PC-9 (cell line): ENCODE data around the gene OSMR.

Experiments used
- EZH2 ChIP-seq: fragments of 200-600 bp; sonication (generic); IDR thresholded peaks from 2 replicates; pipeline ENCODE4 v1.8.0; 2017; ENCODE audit warnings: antibody characterized with exemption, low read depth
- TF ChIP-seq, protein P1 (sequence below): fragments of 200-600 bp; sonication (generic); conservative IDR thresholded peaks from 2 replicates; pipeline ENCODE4 v1.6.1; 2017; ENCODE audit warnings: mixed run types, antibody characterized with exemption, mild to moderate bottlenecking, moderate library complexity

- TF ChIP-seq, protein P1, sequence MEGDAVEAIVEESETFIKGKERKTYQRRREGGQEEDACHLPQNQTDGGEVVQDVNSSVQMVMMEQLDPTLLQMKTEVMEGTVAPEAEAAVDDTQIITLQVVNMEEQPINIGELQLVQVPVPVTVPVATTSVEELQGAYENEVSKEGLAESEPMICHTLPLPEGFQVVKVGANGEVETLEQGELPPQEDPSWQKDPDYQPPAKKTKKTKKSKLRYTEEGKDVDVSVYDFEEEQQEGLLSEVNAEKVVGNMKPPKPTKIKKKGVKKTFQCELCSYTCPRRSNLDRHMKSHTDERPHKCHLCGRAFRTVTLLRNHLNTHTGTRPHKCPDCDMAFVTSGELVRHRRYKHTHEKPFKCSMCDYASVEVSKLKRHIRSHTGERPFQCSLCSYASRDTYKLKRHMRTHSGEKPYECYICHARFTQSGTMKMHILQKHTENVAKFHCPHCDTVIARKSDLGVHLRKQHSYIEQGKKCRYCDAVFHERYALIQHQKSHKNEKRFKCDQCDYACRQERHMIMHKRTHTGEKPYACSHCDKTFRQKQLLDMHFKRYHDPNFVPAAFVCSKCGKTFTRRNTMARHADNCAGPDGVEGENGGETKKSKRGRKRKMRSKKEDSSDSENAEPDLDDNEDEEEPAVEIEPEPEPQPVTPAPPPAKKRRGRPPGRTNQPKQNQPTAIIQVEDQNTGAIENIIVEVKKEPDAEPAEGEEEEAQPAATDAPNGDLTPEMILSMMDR = no peak
- TF ChIP-seq EZH2 = no peak
Measured at GRCh38 chr5:38837932-38838331, 7.9 kb upstream of the OSMR start.
